HL-60 (cell line): ENCODE results near the gene MAFG.

ENCODE experiments used
- DNase-seq, 2 experiments: peaks; one replicate each; pipeline ENCODE4 v3.0.0-alpha.2; 2010 to 2020; ENCODE audit warnings: low read depth in 1 of 2, low spot score in 1 of 2
- H3K27ac ChIP-seq: fragments of 250-450 bp; sonication (Bioruptor Pico); replicated peaks from 2 replicates; pipeline ENCODE4 v1.5.1; 2020; ENCODE audit warnings: mild to moderate bottlenecking, moderate library complexity
- H3K27me3 ChIP-seq: fragments of 250-450 bp; sonication (Bioruptor Pico); 2 replicates; pipeline ENCODE4 v1.5.1; 2021; ENCODE audit warnings: mild to moderate bottlenecking, moderate library complexity; ENCODE audit not compliant: insufficient read depth, poor library complexity, severe bottlenecking
- H3K4me3 ChIP-seq: replicated peaks from 2 replicates; pipeline ENCODE4 v1.5.1; 2011; ENCODE audit warnings: mild to moderate bottlenecking, control low read depth, low read length; ENCODE audit not compliant: insufficient read depth
- CTCF ChIP-seq: IDR thresholded peaks from one replicate; pipeline ENCODE4 v1.5.1; 2011; ENCODE audit warnings: low read length, control low read depth, inconsistent platforms; ENCODE audit not compliant: insufficient read depth
- GABPA ChIP-seq: IDR thresholded peaks from 2 replicates; pipeline ENCODE4 v1.6.1; 2012; ENCODE audit warnings: low read depth
- POLR2AphosphoS5 ChIP-seq: IDR thresholded peaks from 2 replicates; pipeline ENCODE4 v1.6.1; 2012; ENCODE audit warnings: low read depth
- SPI1 ChIP-seq: IDR thresholded peaks from 2 replicates; pipeline ENCODE4 v1.6.1; 2012; ENCODE audit warnings: low read depth, mild to moderate bottlenecking, borderline replicate concordance
- TF ChIP-seq, protein P1 (sequence below): IDR thresholded peaks from 2 replicates; pipeline ENCODE4 v1.6.1; 2012; ENCODE audit warnings: low read depth; ENCODE audit not compliant: insufficient replicate concordance

Gene MAFG

GRCh38 chr17:81968850-81969812 is 41.6 kb upstream of the MAFG start:
- Histone ChIP-seq H3K4me3 (no peak overlapping the region), H3K27me3 (no peaks in the 10 kb centered on the region), H3K27ac (no peak overlapping the region)
- DNase-seq = no peak
- TF ChIP-seq CTCF (no peak), POLR2AphosphoS5 (no peak), GABPA (no peak), SPI1 (no peak)
- TF ChIP-seq, protein P1, sequence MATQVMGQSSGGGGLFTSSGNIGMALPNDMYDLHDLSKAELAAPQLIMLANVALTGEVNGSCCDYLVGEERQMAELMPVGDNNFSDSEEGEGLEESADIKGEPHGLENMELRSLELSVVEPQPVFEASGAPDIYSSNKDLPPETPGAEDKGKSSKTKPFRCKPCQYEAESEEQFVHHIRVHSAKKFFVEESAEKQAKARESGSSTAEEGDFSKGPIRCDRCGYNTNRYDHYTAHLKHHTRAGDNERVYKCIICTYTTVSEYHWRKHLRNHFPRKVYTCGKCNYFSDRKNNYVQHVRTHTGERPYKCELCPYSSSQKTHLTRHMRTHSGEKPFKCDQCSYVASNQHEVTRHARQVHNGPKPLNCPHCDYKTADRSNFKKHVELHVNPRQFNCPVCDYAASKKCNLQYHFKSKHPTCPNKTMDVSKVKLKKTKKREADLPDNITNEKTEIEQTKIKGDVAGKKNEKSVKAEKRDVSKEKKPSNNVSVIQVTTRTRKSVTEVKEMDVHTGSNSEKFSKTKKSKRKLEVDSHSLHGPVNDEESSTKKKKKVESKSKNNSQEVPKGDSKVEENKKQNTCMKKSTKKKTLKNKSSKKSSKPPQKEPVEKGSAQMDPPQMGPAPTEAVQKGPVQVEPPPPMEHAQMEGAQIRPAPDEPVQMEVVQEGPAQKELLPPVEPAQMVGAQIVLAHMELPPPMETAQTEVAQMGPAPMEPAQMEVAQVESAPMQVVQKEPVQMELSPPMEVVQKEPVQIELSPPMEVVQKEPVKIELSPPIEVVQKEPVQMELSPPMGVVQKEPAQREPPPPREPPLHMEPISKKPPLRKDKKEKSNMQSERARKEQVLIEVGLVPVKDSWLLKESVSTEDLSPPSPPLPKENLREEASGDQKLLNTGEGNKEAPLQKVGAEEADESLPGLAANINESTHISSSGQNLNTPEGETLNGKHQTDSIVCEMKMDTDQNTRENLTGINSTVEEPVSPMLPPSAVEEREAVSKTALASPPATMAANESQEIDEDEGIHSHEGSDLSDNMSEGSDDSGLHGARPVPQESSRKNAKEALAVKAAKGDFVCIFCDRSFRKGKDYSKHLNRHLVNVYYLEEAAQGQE = no peak

DNA sequence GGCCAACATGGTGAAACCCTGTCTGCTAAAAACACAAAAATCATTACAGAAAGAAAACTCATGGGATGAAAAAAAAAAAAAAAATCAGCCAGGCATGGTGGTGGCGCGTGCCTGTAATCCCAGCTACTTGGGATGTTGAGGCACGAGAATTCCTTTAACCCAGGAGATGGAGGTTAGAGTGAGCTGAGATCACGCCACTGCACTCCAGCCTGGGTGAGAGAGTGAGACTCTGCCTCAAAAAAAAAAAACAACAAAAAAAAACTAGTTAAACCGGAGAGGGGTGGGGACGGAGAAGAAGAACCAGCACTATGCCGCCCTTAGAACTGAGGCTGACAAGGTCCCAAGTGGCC is 40.8 kb upstream of the MAFG start:
- no peak for DNase-seq
- H3K27me3 ChIP-seq = no peaks in the 10 kb centered on the region
- no peak overlapping the region for H3K4me3 ChIP-seq
- peak overlapping the region; percentile 69; the same call in 1 of the 2 replicates for H3K27ac ChIP-seq
- no peak for TF ChIP-seq GABPA
- TF ChIP-seq CTCF = no peak
- TF ChIP-seq, protein P1 = no peak
- TF ChIP-seq SPI1 = no peak
- TF ChIP-seq POLR2AphosphoS5 = no peak

DNA sequence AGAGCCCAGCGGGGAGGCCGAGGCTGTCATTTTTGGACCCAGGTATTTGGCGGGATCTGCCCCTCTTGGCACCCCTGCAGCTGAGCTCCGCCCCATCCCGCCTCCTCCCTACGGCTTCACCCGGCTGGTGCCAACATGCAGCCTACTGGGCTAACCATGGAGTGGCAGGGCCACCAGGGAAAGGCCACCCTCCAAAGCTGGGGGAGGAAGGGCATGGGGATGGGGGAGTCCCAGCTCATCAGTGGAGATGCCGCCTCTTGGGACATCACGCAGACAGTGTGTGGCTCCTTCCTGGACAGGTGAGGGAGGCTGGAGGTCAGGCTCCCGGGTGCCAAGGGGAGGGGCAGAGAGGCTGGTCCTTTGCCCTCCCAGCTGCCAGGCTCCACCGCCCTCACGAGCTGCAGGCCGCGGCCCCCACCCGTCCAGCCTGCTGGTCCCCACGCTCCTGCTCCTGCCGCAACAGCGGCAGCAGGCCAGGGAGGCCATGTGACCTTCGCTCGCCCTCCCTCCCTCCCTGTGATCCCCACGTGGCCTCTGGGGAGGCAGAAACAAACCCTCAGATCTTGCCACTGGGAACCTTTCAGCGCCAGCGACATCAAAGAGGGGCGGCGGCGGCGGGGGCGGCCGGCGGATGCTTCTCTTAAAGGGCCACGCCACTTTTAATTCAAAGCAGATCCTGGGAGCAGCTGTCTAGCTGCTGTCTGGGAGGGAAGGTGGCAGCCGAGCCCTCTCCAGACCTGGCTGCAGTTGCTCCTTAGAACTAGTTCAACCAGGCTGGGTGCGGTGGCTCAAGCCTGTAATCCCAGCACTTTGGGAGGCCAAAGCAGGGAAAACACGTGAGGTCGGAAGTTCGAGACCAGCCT is 40.2 kb upstream of the MAFG start:
- Histone ChIP-seq H3K27ac (peak overlapping the region; percentile 69), H3K4me3 (peak overlapping the region; percentile 16), H3K27me3 (no peaks in the 10 kb centered on the region)
- DNase-seq = peak; percentile 74 to 79
- TF ChIP-seq POLR2AphosphoS5 (no peak), GABPA (no peak), CTCF (no peak), SPI1 (no peak)
- TF ChIP-seq, protein P1 = no peak
